Retina (tissue), 1 donor: ENCODE data around the gene TOX2.

Source experiments
- DNase-seq: peaks from one replicate; pipeline ENCODE4 v3.0.0-alpha.2; 2016

The TOX2 gene

DNA sequence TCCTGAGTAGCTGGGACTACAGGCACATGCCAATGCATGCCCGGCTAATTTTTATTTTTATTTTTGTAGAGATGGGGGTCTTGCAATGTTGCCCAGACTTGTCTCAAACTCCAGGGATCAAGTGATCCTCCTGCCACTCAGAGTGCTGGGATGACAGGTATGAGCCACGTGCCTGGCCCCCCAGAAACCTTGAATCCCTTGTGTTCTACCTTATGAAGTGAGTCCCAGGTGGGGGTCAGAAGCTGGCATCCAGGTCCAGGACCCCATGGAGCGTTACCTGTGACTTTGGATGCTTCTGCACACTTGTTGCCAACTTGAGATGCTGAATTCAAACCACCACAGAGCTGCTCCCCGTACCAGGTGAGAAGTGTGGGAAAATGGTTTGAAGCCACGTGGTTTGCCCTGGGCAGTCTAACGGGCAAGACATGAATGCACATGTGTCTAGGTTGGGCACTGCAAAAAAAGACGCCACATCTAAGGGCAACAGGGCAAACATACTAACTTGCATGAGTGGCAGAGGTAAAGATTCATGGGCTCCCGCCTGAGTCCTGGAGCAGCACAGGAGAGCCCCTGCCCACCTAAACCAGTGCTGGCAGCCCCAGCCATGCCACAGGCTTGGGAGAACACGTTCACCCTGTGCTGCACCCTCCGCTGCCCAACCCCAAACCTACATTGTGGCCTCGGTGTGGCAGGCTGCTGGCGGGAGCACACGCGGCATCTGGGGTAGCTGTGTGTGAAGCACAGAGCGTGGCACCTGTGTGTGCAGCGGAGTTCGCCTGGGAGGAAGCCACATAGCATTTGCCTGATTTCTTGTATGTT, 171.2 kb downstream of the TOX2 start:
- DNase-seq: no peak

DNA sequence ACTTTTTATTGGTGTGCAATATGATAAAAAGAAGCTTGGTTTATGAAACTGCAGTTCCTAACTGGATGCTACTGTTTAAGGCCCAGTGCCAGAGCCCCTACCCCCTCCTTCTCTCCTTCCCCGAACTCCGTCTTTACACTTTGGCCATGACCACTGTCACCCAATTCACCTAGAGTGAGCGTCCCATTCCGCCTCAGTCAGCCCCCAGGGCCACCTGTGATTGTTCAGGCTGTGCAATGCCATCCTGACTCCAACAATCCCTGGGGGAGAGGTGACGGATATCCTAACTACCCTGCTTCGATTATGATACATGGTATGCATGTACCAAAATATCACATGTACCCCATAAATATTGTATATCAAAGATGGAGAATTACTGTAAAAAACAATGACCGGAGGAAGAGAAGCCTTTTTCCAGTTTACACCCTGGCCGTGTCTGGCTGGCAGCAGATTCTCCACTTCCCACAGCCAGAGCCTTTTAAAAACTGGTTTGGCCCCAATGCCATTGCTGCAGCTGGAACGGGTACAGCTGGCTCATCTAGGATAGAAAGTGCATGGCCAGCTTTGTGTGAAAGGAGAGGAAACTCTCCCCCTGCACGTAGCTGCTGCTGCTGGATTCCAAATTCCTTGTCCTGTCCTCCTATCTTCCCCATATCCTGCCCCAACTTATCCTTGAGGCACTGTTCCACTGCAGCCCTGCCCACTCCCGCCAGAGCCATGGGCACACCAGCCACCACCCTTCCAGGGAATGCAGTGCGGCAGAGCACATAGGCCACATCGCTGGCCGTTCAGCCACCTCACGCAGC, 172.6 kb downstream of the TOX2 start:
- DNase-seq: no peak

DNA sequence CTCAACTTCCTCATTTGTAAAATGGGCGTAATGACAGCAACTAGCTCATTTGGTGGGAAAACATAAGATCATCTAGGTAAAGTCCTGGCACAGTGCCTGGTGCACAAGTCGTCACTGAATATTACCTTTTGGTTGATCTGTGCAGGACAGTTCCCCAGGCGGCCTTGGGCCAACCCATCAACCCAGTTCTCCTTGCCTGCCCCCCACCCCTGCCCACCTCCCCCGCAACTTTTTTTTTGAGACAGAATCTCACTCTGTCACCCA, 173.1 kb downstream of the TOX2 start:
- DNase-seq: no peak

DNA sequence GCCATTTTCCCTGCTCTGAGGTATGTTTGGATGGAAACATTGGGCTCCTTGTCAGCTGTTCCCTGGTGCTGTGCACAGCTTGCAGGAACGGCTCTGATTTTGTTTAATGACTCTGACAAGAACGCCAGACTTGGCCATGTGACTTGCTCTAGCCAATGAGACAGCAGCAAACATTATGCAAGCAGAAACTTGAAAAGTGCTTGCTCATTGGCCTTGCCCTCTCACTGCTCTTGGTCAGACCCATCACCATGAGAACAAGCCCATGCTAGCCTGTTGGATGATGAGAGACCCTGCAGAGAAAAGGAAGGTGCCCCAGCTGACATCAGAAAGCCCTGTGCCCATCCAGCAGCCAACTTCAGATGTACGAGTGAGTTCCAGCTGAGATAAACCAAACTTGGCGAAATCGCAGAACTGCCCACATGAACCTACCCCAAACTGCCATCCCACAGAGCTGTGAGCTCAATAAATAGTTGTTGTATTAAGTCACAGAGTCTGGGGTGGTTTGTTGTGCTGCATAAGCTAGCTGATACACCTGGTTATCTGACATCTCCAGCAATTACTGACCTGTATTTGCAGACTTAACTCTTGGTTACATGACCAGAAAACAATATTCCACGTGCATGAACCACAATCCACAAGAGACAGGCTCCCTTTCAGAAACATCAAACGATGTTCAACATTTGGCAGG, 175.5 kb downstream of the TOX2 start:
- no peak for DNase-seq

DNA sequence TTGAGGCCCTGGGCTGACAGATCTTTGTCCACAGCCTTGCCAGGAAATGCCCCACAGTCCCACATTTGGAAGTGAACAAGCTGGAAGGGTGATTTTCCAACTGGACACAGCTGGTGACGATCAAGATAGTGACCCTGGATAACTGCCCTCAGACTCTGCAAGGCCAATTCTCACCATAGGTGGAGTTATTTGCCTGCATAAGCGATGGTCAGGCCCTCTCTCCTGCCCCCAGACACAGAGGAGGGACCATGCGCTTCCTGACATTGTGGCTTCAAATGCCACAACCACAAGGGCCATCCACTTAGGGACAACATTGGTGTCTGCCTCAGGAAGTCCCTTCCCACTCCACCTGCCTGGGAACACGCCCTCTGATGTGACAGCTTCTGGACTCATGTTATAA, 176.4 kb downstream of the TOX2 start:
- no peak for DNase-seq

DNA sequence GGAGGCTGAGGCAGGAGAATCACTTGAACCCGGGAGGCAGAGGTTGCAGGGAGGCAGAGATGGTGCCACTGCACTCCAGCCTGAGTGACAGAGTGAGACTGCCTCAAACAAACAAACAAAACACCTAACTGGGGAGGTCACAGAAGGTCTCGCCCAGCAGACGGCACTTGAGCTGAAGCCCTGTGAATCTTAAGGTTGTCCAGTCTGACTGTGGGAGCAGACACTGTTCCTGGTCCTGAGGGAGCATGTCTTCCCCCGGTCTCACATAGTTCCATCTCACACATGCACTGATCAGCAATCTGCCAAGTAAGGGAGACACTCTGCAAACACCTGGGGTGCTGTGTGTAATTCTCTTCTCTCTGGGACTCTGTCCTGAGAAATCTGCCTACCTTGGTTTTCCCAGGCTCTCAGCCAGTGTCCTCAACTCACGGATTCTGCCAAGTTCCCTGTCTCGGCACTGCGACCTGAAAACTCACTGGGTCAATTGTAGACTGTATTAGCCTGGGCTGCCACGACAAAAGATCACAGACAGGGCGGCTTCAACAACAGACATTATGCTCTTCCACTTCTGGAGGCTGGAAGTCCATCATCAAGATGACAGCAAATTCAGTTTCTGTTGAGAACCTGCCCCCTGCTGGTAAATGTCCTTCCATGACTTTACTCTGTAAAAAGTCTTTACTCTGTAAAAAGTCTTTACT, 178.0 kb downstream of the TOX2 start:
- DNase-seq: peak; percentile 38

DNA sequence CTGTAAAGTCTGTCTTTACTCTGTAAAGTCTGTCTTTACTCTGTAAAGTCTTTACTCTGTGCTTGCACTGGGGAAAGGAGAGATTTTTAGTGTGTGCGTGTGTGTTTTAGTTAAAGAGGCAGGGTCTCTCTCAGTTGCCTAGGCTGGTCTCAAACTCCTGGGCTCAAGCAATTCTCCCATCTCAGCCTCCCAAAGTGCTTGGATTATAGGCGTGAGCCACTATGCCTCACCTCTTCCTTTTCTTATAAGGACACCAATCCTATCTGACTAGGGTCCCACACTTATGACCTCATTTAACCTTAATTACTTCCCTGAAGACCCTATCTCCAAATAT, 178.6 kb downstream of the TOX2 start:
- DNase-seq: no peak

DNA sequence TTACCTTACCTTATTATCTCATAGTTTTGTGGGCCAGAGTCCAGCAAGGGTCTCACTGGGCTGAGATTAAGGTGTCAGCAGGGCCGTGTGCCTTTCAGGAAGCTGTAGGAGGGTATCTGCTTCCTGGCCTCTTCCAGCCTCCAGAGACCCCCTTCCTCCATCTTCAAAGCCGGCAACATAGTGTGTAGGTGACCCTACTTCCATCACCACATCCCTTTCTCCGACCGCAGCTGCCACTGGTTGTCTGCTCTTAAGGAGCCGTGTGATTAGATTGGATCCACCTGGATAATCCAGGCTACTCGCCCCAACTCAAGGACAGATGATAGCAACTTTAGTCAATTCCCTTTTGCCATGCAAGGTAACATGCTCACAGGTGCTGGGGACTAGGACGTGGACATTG, 181.2 kb downstream of the TOX2 start:
- no peak for DNase-seq

DNA sequence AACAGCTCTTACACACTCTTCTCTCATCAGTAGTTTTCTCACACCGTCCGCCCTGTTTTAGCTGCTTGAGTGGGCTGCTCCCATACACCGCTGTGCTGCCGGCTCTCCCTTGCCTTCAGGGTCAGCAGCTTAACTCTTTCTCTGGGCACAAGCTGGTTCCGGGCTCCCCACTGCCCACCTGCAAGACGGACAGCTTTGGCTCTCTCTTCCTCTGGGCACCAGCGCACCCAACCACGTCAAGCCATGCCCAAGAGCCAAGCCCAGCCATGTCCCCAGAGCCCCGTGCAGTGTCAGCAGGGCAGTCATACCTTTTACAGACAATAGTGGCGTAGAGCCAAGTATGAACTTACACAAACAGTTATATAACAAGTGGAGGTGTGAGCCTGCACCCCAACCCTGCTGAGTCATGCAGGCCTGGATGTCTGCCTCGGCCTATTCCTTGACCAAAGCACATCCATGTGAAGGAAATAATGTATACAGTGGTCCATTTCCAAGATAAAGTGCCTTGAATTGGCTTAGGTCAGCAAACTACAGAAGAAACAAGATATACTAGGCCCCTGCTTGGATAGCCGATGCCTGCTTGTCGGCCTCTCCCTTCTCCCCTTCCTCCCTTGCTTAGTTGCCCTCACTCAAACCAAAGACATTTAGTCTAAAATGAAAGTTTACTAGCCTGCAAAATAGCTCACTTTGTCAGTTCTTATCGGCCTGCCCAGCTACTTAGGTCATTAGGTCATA, 183.0 kb downstream of the TOX2 start:
- no peak for DNase-seq

DNA sequence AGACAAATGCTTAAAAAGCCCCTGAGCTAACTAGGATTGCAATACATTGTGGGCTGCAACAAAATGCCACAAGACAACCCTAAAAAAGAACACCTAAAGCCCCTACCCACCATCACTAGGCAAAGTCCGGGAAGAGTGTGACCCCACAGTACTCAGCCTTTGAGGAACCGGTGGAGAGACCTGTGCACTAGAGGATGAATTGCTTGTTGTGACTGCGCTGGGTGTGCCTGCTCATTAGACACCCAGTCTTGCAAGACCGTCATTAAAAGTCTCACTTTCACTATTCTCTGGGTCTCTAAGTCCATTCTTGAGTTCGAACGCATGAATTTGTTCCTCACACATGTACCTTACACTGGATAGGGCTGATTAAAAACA, 183.6 kb downstream of the TOX2 start:
- no peak for DNase-seq

DNA sequence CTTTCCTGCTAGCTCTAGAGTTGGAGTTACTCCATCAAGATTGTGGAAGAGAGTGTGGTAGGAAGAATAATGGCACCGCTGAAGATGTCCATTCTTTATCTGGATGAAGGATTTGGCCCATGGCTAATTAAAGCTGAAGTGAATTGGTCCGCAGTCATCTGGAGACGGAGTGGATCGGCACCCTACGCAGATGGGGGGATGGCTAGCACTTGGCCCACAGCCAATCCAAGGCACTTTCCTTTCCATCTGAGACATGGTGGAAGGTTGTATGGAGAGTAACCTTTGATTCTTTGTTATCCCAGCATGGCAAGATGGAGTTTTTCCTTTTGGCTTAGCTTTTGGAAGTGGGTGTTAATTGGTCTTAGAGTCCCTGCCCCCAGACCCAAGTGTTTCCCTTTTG, 184.0 kb downstream of the TOX2 start:
- DNase-seq: no peak

DNA sequence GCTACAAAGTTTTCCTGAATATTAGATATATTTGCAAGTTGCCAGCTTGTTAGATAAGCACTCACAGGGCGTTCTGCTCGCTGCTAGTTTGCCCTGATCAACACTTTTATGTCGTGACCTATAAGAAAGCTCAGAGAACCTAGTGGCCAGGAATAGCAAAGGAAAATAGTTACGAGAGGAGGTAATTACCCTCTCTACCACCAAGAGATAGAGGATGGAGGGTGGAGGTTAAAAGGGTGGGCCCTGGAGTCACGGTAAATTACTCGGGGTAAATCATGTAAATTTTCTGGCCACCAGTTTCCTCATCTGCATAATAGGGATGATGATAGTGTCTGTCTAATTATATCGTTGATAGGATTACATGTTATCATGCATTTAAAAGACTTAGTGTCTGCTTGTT, 185.2 kb downstream of the TOX2 start:
- DNase-seq: no peak

DNA sequence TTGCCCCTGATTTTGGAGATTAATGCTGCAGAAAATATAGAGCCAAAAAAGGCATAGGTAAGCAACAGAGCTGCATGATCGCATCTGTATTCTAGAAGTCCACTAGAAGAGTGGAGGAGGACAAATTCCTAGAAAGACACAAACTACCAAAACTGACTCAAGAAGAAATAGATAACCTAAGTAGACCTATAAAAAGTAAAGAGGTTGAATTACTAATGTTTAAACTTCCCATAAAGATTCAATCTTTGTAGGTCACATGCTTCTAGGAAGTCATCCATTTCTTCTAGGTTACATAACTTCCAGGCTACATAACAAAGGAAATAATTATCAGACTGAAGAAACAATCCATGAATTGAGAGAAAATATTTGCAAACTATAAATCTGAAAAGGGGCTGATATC, 187.9 kb downstream of the TOX2 start:
- DNase-seq: no peak

DNA sequence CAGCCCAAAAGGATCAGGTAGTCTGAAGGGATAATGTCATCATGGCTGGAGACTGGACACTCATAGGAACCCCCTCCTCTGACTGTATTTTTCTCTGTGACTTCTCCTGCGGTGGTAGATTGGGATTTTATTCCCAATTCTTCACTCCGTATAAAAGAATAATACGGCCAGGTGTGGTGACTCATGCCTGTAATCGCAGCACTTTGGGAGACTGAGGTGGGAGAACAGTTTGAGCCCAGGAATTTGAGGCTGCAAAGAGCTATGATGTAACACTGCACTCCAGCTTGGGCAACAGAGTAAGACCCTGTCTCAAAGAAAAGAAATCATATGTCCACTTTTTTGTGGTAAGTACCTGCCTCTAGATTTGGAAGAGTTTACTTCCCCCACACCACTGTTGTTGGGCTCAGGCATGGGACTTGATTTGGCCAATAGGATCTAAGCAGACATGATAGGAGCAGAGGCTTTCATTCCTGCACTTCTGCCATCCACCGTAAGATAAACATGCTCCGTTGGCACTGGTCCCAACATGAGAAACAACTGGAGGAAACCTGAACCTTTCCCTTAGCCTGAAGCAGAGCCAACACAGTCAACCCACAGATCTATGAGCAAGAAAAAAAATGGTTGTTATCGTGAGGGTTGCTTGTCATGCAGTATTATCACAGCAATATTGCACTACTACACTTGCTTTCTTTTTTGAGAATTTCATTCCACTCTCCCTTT, 190.3 kb downstream of the TOX2 start:
- no peak for DNase-seq

DNA sequence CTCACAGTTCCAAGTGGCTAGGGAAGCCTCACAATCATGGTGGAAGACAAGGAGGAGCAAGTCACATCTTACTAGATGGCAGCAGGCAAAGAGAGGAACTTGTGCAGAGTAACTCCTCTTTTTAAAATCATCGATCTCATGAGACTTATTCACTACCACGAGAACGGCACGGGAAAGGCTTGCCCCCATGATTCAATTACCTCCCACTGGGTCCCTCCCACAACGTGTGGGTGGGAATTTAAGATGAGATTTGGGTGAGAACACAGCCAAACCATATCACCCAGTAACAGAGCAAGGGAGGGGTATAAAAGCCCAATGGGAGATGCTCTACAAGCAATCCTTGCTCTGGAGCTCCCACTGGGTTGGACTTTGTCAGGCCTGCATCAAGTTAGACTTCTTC, 192.0 kb downstream of the TOX2 start:
- no peak for DNase-seq

DNA sequence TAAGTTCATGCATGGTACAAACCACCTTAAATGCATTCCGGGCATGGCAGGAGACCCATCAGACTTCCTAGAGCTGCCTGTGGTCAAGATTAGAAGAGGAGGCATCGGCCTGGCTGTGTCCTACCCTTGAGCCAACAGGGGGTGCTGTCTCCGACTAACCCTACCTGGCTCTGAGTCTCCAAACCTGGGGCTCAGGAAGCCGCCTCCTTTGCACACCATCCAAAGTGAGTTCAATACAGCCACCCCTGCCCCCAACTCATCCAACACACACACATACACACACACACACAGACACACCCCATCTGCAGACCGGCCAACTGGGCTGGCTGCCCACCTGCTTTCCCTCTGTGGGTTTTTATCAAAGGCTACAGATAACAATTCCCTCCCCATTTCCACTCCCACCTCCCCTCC, 195.3 kb downstream of the TOX2 start:
- no peak for DNase-seq

DNA sequence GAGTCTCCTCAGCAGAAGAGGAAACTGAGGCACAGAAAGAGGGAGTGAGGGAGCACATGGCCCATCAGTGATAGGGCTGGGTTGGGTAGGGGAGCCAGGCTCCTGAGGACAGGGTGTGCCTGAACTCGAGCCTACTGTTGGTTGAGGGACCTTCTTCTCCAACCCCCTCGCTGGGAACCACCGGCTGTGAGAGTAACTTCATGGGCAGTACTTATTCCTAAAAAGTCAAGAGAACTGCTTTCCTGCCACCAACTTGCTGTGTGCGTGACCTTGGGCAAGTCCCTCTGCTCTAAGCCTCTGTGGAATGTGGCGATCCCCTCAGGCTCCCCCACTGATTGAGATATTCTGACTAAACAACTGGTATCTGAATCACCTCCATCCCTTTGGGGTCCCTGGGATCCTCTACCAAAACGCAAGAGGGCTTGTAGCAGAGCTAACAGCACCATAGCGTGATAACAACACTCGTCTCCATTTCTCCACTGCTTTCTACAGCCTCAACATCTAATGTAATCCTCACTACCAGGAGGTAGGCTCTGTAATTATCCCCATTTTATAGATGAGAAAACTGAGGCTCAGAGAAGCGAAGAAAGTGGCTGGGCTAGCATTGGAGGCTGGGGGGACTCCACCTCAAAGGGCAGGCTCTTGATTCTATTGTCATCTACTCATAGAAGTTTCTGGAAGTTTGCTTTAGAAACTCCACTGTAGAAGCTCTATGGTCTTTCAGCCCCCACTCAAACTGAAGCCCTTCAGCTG, 196.3 kb downstream of the TOX2 start:
- no peak for DNase-seq

DNA sequence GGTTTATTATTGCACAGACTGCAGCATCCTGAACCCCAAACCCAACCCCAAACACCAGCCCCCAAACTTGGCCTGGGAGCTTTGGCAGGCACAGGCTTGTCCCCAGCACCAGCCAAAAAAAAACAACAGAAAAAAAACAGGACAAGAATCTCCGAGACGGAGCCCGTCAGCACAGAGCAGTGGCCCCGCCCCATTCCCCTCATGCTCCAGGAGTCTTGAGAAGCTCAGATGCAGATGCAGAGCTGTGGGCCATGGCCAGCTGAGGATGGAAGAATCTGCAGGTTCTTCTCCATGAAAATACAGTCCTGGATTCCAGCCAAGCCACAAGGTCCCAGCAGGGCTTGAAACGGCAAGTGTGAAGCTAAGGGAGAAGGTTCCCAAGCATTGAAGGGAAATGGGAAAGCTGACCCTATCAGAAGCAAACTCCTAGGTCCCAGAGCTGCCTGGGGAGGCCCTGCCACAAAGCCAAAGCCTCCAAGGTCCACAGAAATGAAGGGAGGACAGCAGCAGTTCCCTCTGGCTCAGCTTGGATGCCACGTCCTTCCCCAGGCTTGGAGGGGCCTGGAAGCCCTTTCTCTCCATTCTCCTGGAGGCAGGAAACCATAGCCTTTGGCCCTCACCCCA, 197.2 kb downstream of the TOX2 start:
- DNase-seq: no peak

DNA sequence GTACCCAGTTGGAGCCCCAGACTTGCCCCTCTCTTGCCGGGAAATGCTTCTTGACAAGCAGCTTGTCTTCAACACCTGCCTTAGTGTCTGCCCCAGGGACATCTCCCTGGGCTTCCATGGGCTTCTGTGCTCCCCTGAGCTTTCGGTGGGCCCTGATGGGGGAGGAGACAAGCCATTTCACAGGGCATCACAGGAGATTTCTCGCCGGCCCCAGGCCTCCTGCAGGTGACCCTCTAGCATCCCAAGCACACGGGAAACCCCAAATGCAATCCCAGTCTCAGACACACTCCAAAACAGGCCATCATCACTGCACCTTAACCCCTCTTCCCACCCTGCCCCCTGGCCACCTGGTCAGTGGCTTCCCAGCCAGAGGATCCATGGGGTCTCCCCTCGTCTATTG, 197.8 kb downstream of the TOX2 start:
- no peak for DNase-seq

DNA sequence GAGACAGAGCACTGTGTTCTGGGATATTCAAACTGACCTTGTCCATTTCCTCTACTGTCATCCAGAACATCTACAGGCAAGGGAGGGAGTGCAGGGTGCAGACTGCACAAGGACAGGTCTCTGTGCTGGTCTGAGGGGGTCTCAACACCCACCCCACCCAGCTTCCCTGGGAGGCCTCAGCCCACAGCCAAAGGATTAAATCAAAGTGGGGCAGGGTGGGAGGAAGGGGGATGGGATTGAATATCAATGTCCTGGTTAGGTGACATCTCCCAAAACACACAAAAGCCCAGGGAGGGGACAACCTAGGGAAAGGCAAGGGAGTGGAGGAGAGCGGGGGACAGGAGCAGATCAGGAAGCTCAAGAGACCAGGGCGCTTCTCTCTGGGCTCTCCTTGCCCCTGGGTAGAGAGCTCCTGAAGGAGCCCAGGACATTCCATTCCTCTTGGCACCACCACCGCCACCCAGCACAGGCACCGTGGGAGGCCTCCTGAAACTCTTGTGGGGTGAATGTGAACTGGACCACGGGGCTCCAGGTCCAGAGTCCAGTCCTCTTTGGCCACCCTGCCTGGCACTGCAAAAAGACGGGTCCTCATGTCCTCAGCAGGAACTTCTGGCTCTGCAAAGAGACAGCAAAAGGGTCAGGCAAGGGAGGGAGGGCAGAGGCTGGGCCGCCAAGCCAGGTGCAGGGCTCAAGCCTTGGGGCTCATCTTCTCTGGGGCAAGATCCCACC, 198.4 kb downstream of the TOX2 start:
- DNase-seq: no peak
